Measurements from ENCODE around the gene AMH. TPM values are rescaled to one million over a fixed set of nuclear protein-coding genes. Genes with fewer than 3 reads are reported as not detected.

Gene AMH
- total and polyA plus RNA-seq, 4 donors: 0.73 to 3.5 (median 1.8) TPM

DNA sequence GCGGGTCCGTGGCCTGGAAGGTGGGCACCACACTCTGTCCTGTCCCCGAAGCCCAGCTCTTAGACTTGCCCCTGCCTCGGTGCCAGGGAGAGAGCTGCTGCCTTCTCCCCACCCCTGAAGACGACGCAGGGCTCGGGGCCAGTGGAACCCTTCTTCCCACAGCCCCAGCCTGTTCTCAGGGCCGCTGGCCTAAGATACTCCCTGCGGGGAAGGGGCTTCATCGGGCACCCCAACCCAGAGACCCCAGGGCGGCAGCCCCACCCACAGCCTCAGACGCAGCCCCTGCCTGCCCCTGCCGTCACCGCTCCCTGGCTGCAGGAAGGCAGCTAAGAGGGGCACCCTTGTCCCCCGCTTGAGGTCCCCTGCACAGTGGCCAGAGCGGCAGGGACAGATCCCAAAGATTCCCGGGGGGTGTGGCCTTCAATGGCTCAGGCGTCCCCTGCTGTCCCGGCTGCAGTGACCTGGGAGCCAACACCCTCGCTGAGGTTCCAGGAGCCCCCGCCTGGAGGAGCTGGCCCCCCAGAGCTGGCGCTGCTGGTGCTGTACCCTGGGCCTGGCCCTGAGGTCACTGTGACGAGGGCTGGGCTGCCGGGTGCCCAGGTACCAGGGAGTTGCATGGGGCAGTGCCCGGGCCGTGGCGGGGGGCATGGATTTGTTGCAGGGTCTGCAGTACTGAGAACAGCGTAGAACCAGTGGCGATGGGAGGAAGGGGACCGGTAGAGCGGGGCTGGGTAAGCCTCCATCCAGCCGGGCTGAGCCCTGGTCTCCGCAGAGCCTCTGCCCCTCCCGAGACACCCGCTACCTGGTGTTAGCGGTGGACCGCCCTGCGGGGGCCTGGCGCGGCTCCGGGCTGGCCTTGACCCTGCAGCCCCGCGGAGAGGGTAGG is 1.0 kb downstream of the AMH start:
- ATAC-seq (ENCODE audit: insufficient read depth, low FRiP score) (no peak), DNase-seq (no peak)
- H3K27me3 ChIP-seq (ENCODE audit: control insufficient read depth in 3 of 3, insufficient read depth in 3 of 3, low read length in 2 of 3): peaks cover 4 to 34% (median 12%) of the 10 kb centered on the region in 3 donors
- H3K9me3 ChIP-seq (ENCODE audit: control insufficient read depth in 4 of 4, insufficient read depth in 3 of 4, low read length in 3 of 4): peaks cover 0 to 6% (median 0%) of the 10 kb centered on the region in 4 donors
- no peak for TF ChIP-seq CTCF (IDR thresholded peaks at IDR 0.05; ENCODE audit: control extremely low read depth, extremely low read depth)
- H3K4me3 ChIP-seq: no peak overlapping the region
- H3K27ac ChIP-seq (ENCODE audit: low read depth in 1 of 2, low read length in 1 of 2): no peak overlapping the region
- peaks cover 0 to 39% (median 0%) of the 10 kb centered on the region in 5 donors for H3K4me1 ChIP-seq (ENCODE audit: control insufficient read depth in 5 of 5, insufficient read depth in 5 of 5, low read length in 5 of 5)
- H3K9ac ChIP-seq (ENCODE audit: insufficient read depth in 1 of 2, low read length in 2 of 2): no peak overlapping the region
- H3K36me3 ChIP-seq (ENCODE audit: control insufficient read depth in 4 of 4, insufficient read depth in 4 of 4, low read length in 4 of 4): peaks cover 6 to 37% (median 20%) of the 10 kb centered on the region in 4 donors
- WGBS, 2 donors: 29% methylated on average over 39 to 43 of the region's 43 CpGs

DNA sequence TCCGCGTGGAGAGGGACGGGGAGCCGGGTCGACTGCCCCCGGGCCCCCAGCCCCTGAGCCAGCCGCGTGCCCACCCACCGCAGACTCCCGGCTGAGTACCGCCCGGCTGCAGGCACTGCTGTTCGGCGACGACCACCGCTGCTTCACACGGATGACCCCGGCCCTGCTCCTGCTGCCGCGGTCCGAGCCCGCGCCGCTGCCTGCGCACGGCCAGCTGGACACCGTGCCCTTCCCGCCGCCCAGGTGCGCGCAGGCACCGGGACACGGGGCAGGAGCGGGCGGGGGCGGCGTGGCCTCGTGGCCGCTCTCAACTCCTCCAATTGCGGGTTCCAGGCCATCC is 1.6 kb downstream of the AMH start:
- ATAC-seq (ENCODE audit: insufficient read depth, low FRiP score) (no peak), DNase-seq (no peak)
- peaks cover 0 to 39% (median 0%) of the 10 kb centered on the region in 5 donors for H3K4me1 ChIP-seq (ENCODE audit: control insufficient read depth in 5 of 5, insufficient read depth in 5 of 5, low read length in 5 of 5)
- H3K9me3 ChIP-seq (ENCODE audit: control insufficient read depth in 4 of 4, insufficient read depth in 3 of 4, low read length in 3 of 4): peaks cover 0 to 6% (median 0%) of the 10 kb centered on the region in 4 donors
- peaks cover 2 to 31% (median 15%) of the 10 kb centered on the region in 4 donors for H3K36me3 ChIP-seq (ENCODE audit: control insufficient read depth in 4 of 4, insufficient read depth in 4 of 4, low read length in 4 of 4)
- no peak for TF ChIP-seq CTCF (IDR thresholded peaks at IDR 0.05; ENCODE audit: control extremely low read depth, extremely low read depth)
- 5 to 7% methylated on average over 27 to 40 of the region's 40 CpGs for WGBS, 2 donors
- H3K9ac ChIP-seq (ENCODE audit: insufficient read depth in 1 of 2, low read length in 2 of 2): no peak overlapping the region
- no peak overlapping the region for H3K27ac ChIP-seq (ENCODE audit: low read depth in 1 of 2, low read length in 1 of 2)
- H3K27me3 ChIP-seq (ENCODE audit: control insufficient read depth in 3 of 3, insufficient read depth in 3 of 3, low read length in 2 of 3): peaks cover 4 to 34% (median 12%) of the 10 kb centered on the region in 3 donors
- no peak overlapping the region for H3K4me3 ChIP-seq

DNA sequence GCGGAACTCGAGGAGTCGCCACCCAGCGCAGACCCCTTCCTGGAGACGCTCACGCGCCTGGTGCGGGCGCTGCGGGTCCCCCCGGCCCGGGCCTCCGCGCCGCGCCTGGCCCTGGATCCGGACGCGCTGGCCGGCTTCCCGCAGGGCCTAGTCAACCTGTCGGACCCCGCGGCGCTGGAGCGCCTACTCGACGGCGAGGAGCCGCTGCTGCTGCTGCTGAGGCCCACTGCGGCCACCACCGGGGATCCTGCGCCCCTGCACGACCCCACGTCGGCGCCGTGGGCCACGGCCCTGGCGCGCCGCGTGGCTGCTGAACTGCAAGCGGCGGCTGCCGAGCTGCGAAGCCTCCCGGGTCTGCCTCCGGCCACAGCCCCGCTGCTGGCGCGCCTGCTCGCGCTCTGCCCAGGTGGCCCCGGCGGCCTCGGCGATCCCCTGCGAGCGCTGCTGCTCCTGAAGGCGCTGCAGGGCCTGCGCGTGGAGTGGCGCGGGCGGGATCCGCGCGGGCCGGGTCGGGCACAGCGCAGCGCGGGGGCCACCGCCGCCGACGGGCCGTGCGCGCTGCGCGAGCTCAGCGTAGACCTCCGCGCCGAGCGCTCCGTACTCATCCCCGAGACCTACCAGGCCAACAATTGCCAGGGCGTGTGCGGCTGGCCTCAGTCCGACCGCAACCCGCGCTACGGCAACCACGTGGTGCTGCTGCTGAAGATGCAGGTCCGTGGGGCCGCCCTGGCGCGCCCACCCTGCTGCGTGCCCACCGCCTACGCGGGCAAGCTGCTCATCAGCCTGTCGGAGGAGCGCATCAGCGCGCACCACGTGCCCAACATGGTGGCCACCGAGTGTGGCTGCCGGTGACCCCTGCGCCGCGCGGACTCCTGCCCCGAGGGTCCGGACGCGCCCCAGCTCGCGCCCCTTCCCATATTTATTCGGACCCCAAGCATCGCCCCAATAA is 2.3 kb downstream of the AMH start:
- Histone ChIP-seq H3K4me1 (ENCODE audit: control insufficient read depth in 5 of 5, insufficient read depth in 5 of 5, low read length in 5 of 5) (peaks cover 0 to 39% (median 0%) of the 10 kb centered on the region in 5 donors), H3K36me3 (ENCODE audit: control insufficient read depth in 4 of 4, insufficient read depth in 4 of 4, low read length in 4 of 4) (peaks cover 0 to 25% (median 12%) of the 10 kb centered on the region in 4 donors), H3K27me3 (ENCODE audit: control insufficient read depth in 3 of 3, insufficient read depth in 3 of 3, low read length in 2 of 3) (peaks cover 4 to 34% (median 12%) of the 10 kb centered on the region in 3 donors), H3K9me3 (ENCODE audit: control insufficient read depth in 4 of 4, insufficient read depth in 3 of 4, low read length in 3 of 4) (peaks cover 0 to 6% (median 0%) of the 10 kb centered on the region in 4 donors), H3K27ac (ENCODE audit: low read depth in 1 of 2, low read length in 1 of 2) (no peak overlapping the region), H3K9ac (ENCODE audit: insufficient read depth in 1 of 2, low read length in 2 of 2) (no peak overlapping the region), H3K4me3 (no peak overlapping the region)
- 5 to 7% methylated on average over 94 to 125 of the region's 125 CpGs for WGBS, 2 donors
- TF ChIP-seq CTCF (IDR thresholded peaks at IDR 0.05; ENCODE audit: control extremely low read depth, extremely low read depth): no peak
- DNase-seq (no peak), ATAC-seq (ENCODE audit: insufficient read depth, low FRiP score) (no peak)

Data from lung (tissue), 12 donors.